Measurements from ENCODE around the gene TNS3. TPM values are rescaled to one million over a fixed set of nuclear protein-coding genes. Genes with fewer than 3 reads are reported as not detected.

The TNS3 gene
- polyA plus RNA-seq, 3 donors: 5.2 to 30.3 (median 7.9) TPM

DNA sequence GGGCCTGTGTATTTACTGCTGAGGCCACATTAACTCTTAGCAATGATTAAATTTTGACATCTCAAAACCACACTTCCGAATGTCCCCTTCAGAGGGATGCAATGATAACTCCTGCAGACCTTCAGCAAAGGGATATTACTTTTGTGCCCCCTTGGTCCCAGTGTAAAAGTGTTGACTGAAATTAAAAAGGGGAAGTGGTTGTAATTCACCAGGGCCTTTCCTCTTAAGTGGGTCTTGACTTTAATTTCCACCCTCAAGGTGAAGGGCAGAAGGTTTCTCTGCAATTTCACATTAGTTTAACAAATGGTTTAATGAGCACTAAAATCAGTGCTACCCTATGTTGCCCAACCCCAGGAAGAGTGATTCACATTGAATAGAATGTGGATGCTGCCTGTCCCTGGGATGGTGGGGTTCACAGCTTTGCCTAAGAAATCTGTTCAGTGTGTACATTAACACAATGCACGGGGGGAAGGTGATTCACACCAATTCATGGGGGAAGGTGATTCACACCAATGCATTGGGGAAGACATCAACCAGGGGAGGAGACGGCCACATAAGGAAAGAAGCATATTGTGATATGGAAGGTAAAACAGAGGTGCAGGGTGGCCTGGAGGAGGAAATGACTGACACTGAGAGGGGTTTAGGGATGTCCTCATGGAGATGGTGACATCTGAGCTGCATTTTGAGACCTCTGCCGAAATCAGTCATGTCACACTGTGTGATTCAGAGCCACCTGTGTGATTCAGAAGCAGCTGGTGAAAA, 19.4 kb upstream of the TNS3 start:
- intact Hi-C loops (cut with micrococcal nuclease): loop anchor here in 1 of 2 donors (2.0 to 5.0 kb wide), 2 partner anchors 30 to 71 kb away; no protein-coding TSS in a partner anchor
- peak overlapping the region; percentile 48 for H3K4me2 ChIP-seq (replicated peaks; ENCODE audit: extremely low read depth, low read length, poor library complexity, severe bottlenecking)
- peaks cover 0 to 6% of the 10 kb centered on the region in 2 donors for H3K36me3 Mint-ChIP-seq
- H3K4me3 Mint-ChIP-seq: peak overlapping the region; percentile 4 to 77
- H3K36me3 ChIP-seq (replicated peaks in 1 of 2; ENCODE audit: control insufficient read depth in 1 of 2, insufficient read depth in 2 of 2, low read length in 2 of 2): no peaks in the 10 kb centered on the region
- peak overlapping the region; percentile 11 to 64 for H3K27ac ChIP-seq (ENCODE audit: low read depth in 1 of 2, low read length in 2 of 2)
- H3K27ac Mint-ChIP-seq: peak overlapping the region; percentile 68 to 93 (median 81)
- peaks cover 42% of the 10 kb centered on the region for H3K4me1 Mint-ChIP-seq
- DNase-seq: peak; percentile 64 to 93 (median 66)
- peak overlapping the region; percentile 15 for H3K9ac ChIP-seq (ENCODE audit: insufficient read depth, low read length, poor library complexity, severe bottlenecking)
- H4K20me1 ChIP-seq (ENCODE audit: insufficient read depth, low read length): no peaks in the 10 kb centered on the region
- peaks cover 0 to 9% (median 2%) of the 10 kb centered on the region in 3 donors for H3K27me3 Mint-ChIP-seq (ENCODE audit: low read depth in 3 of 3)
- H3K9me3 Mint-ChIP-seq: peaks cover 18 to 32% (median 27%) of the 10 kb centered on the region in 7 donors
- H3K4me1 ChIP-seq (ENCODE audit: control insufficient read depth in 1 of 2, insufficient read depth in 2 of 2, low read length in 2 of 2): peaks cover 29 to 31% of the 10 kb centered on the region in 2 donors
- H3K79me2 ChIP-seq (ENCODE audit: insufficient read depth, low read length): no peaks in the 10 kb centered on the region
- H3K27me3 ChIP-seq (ENCODE audit: control insufficient read depth in 2 of 2, insufficient read depth in 2 of 2, low read length in 2 of 2): no peaks in the 10 kb centered on the region
- peak overlapping the region in 1 of 3 experiments; percentile 8 for H3K4me3 ChIP-seq (replicated peaks in 1 of 3; ENCODE audit: low read depth in 2 of 3, low read length in 3 of 3)
- H2AFZ ChIP-seq (ENCODE audit: insufficient read depth, low read depth, low read length, poor library complexity, severe bottlenecking): no peak overlapping the region
- 30% methylated on average over 3 of the region's 4 CpGs for WGBS (ENCODE audit: insufficient coverage)
- no peak for TF ChIP-seq CTCF (IDR thresholded peaks at IDR 0.05)
- H3K9me3 ChIP-seq (replicated peaks in 1 of 2; ENCODE audit: control insufficient read depth in 1 of 2, insufficient read depth in 1 of 2, low read length in 2 of 2): peaks cover 20 to 24% of the 10 kb centered on the region in 2 donors

DNA sequence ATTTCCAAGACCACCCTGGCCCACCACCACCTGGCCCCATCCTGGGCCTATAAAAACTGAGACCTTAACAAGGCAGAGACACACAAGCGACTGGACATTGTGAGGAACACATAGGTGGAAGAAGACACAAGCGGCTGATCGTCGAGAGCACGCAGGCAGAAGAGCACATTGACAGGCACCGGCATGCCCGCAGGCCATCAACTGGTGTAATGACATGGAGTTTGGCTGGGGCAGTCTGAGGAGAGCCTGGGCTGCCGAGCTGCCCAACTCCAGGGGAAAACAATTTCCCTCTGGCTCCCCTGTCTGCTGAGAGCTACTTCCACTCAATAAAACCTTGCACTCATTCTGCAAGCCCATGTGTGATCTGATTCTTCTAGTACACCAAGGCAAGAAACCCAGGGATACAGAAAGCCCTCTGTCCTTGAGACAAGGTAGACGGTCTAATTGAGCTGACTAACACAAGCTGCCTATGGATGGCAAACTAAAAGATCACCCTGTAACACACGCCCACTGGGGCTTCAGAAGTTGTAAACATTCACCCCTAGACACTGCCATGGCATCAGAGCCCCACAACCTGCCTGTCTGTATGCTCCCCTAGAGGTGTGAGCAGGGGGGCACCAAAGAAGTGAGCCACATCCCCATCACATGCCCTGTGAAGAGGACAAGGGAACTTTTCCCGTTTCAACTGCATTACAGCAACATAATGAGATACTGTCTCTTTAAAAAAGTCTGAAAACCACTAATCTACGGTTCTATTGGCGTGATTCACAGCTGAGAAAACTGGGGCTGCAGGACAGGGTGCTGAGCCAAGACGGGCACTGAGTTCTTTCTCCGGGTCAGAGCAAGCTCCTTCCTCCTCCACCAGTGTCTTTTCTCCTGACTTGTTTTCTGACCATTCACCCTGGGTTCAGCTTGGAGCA, 18.5 kb upstream of the TNS3 start:
- DNase-seq: peak; percentile 43 to 63 (median 50)
- H3K4me1 ChIP-seq (ENCODE audit: control insufficient read depth in 1 of 2, insufficient read depth in 2 of 2, low read length in 2 of 2): peaks cover 29 to 31% of the 10 kb centered on the region in 2 donors
- peak overlapping the region; percentile 54 for H2AFZ ChIP-seq (ENCODE audit: insufficient read depth, low read depth, low read length, poor library complexity, severe bottlenecking)
- peak overlapping the region; percentile 11 to 64 for H3K27ac ChIP-seq (ENCODE audit: low read depth in 1 of 2, low read length in 2 of 2)
- peak overlapping the region; percentile 4 to 77 for H3K4me3 Mint-ChIP-seq
- WGBS (ENCODE audit: insufficient coverage): 29% methylated on average over 7 of the region's 15 CpGs
- H3K36me3 ChIP-seq (replicated peaks in 1 of 2; ENCODE audit: control insufficient read depth in 1 of 2, insufficient read depth in 2 of 2, low read length in 2 of 2): no peaks in the 10 kb centered on the region
- peaks cover 0 to 8% of the 10 kb centered on the region in 2 donors for H3K36me3 Mint-ChIP-seq
- intact Hi-C loops (cut with micrococcal nuclease): loop anchor here in 1 of 2 donors (2.0 to 5.0 kb wide), 2 partner anchors 30 to 72 kb away; no protein-coding TSS in a partner anchor
- H3K27me3 Mint-ChIP-seq (ENCODE audit: low read depth in 3 of 3): peaks cover 0 to 9% (median 2%) of the 10 kb centered on the region in 3 donors
- H3K4me3 ChIP-seq (replicated peaks in 1 of 3; ENCODE audit: low read depth in 2 of 3, low read length in 3 of 3): peak overlapping the region in 1 of 3 experiments; percentile 8
- H3K79me2 ChIP-seq (ENCODE audit: insufficient read depth, low read length): no peaks in the 10 kb centered on the region
- H3K4me1 Mint-ChIP-seq: peaks cover 42% of the 10 kb centered on the region
- no peaks in the 10 kb centered on the region for H3K27me3 ChIP-seq (ENCODE audit: control insufficient read depth in 2 of 2, insufficient read depth in 2 of 2, low read length in 2 of 2)
- peaks cover 20 to 29% of the 10 kb centered on the region in 2 donors for H3K9me3 ChIP-seq (replicated peaks in 1 of 2; ENCODE audit: control insufficient read depth in 1 of 2, insufficient read depth in 1 of 2, low read length in 2 of 2)
- peaks cover 21 to 36% (median 29%) of the 10 kb centered on the region in 7 donors for H3K9me3 Mint-ChIP-seq
- H3K27ac Mint-ChIP-seq: peak overlapping the region; percentile 68 to 93 (median 81)
- no peaks in the 10 kb centered on the region for H4K20me1 ChIP-seq (ENCODE audit: insufficient read depth, low read length)
- H3K4me2 ChIP-seq (replicated peaks; ENCODE audit: extremely low read depth, low read length, poor library complexity, severe bottlenecking): peak overlapping the region; percentile 48
- TF ChIP-seq CTCF (IDR thresholded peaks at IDR 0.05): no peak
- peak overlapping the region; percentile 15 for H3K9ac ChIP-seq (ENCODE audit: insufficient read depth, low read length, poor library complexity, severe bottlenecking)

All from CD14-positive monocyte (primary cell).